Mesodermal cell (in vitro differentiated cells): ENCODE measurements around the gene NODAL. TPM values are rescaled to one million over a fixed set of nuclear protein-coding genes. Genes with fewer than 3 reads are reported as not detected.
A peak's percentile ranks its signal among the peaks of the same experiment; 100 is the strongest.
"Not testable (repeated sequence)": the region's sequence is repeated elsewhere in the genome, so short reads cannot be mapped to it uniquely, and the experiment has no call there.

Experiments used
- H3K27ac ChIP-seq: 2 replicates; pipeline ENCODE4 v1.7.0; 2013; ENCODE audit warnings: mild to moderate bottlenecking, low read depth, low read length, moderate library complexity; ENCODE audit not compliant: severe bottlenecking
- H3K36me3 ChIP-seq: 2 replicates; pipeline ENCODE4 v1.7.1; 2013; ENCODE audit warnings: mild to moderate bottlenecking, low read length, moderate library complexity; ENCODE audit not compliant: control insufficient read depth, insufficient read depth
- H3K4me1 ChIP-seq: one replicate; pipeline ENCODE4 v1.7.1; 2013; ENCODE audit warnings: mild to moderate bottlenecking, low read length; ENCODE audit not compliant: insufficient read depth, control insufficient read depth, poor library complexity, severe bottlenecking
- H3K4me3 ChIP-seq: 2 replicates; pipeline ENCODE4 v1.7.0; 2013; ENCODE audit warnings: low read length, control low read depth, mild to moderate bottlenecking; ENCODE audit not compliant: insufficient read depth, poor library complexity, severe bottlenecking; ENCODE audit errors: extremely low read depth
- H3K9me3 ChIP-seq: 2 replicates; pipeline ENCODE4 v1.7.1; 2013; ENCODE audit warnings: mild to moderate bottlenecking, low read length, moderate library complexity; ENCODE audit not compliant: control insufficient read depth
- WGBS, 2 experiments: methylation state at CpG; one replicate each; pipeline ENCODE4 v1.1.5; 2013; ENCODE audit warnings: missing lambda C conversion rate in 2 of 2; ENCODE audit not compliant: insufficient coverage in 2 of 2; 5-methylcytosine and 5-hydroxymethylcytosine counted together
- polyA plus RNA-seq, 2 experiments: library from polyadenylated mRNA; stranded (reverse); fragments of 50-300 nt; gene quantifications; one replicate each; pipeline ENCODE4 v1.2.3, GENCODE V29; 2013

Gene NODAL
- not detected for polyA plus RNA-seq (2013, experiment 1 of 2)
- 0.61 TPM for polyA plus RNA-seq (2013, experiment 2 of 2)

DNA sequence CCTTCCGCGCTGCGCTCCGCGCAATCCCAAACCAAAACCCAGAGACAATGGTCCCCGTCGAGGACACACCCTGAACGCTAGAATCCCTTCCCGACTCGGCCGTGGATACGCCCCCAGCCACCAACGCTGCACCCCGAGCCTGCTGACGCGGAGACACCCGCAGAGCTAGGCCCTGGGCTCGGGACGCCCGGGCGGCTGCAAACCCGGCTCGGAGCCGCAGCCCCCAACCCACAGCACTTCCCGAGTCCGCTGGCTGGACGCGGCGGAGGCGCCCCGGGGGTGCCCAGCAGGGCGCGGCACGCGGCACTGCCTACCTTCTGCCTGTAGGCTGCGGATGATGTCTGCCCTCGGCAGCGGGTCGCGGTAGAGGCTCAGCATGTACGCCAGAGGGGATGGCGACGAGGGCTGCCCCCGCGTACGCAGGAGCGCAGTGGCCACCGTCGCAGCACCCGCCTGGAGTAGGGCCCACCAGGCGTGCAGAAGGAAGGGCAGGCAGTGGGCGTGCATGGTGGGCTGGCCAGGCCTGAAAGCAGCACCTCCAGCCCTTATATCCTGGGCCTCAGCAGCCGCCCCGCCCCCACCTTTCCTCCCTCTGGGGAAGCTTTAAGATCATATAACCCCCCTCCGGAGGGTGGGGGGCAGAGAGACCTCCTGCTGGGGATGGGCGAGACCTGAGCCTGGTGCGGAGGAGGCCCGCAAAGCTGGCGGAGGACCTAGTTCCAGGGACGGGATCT lies at the start of gene NODAL:
Gene NODAL, minus strand, starts transcription at position 521 of the 734 bp plus-strand sequence. Its CDS starts 14 bp downstream, at position 507.
- Histone ChIP-seq H3K27ac (no peak within 1 kb of the TSS), H3K4me1 (peaks cover 5% of the 10 kb centered on the region), H3K9me3 (no peaks in the 10 kb centered on the region), H3K4me3 (peak within 1 kb of the TSS; percentile 14), H3K36me3 (no peaks in the 10 kb centered on the region)
- WGBS, 2 experiments, result 1 to 2% methylated on average over 49 of the region's 60 CpGs

DNA sequence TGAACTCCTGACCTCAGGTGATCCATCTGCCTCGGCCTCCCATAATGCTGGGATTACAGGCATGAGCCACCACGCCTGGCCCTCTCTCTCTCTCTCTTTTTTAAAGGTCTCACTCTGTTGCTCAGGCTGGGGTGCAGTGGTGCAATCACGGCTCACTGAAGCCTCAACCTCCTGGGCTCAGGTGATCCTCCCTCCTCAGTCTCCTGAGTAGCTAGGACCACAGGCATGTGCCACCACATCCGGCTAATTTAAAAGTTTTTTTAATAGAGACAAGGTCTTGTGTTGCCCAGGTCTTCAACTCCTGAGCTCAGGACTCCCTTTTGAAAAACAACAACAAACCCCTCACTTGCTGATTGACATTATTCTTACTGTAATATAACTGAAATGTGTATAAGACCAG lies 48.7 kb upstream of the NODAL start:
- Histone ChIP-seq H3K4me1 (peaks cover 20% of the 10 kb centered on the region), H3K36me3 (peaks cover 9% of the 10 kb centered on the region), H3K27ac (no peak overlapping the region), H3K9me3 (no peaks in the 10 kb centered on the region), H3K4me3 (no peak overlapping the region)
- WGBS, 2 experiments, result 84 to 92% methylated on average over 3 of the region's 4 CpGs

DNA sequence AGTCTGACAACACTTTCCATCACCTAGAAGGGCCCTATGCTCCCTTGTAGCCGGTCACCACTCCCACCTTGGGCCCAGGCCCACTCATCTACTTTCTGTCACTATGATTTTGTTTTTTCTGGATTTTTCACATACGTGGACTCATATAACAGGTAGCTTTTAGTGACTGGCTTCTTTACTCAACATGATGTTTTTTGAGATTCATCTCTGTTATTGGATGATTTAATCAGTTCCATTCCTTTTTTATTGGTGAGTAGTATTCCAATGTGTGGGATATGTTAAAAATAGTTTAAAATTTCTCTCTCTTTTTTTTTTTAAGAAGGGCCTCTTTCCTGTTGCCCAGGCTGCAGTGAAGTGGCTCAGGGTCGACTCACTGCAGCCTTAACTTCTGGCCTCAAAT lies 46.3 kb upstream of the NODAL start:
- Histone ChIP-seq H3K36me3 (peaks cover 9% of the 10 kb centered on the region), H3K27ac (no peak overlapping the region), H3K9me3 (no peaks in the 10 kb centered on the region), H3K4me3 (no peak overlapping the region), H3K4me1 (peaks cover 7% of the 10 kb centered on the region)
- WGBS, 2 experiments, result 83 to 100% methylated on average over 1 to 2 of the region's 3 CpGs

DNA sequence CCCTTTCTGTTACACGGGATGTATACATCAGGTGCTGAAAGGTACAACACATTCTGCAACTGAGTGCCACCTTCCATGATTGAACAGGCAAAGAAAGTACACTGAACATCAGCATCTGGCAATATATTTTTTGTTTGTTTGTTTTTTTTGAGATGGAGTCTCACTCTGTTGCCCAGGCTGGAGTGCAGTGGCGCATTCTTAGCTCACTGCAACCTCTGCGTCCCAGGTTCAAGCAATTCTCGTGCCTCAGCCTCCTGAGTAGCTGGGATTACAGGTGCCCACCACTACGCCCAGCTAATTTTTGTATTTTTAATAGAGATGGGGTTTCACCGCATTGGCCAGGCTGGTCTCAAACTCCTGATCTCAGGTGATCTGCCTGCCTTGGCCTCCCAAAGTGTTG lies 42.4 kb upstream of the NODAL start:
- WGBS, 2 experiments, result 87 to 92% methylated on average over 4 to 5 of the region's 6 CpGs
- H3K36me3 ChIP-seq, H3K27ac ChIP-seq, H3K9me3 ChIP-seq, H3K4me3 ChIP-seq: not testable (repeated sequence)
- peaks cover 16% of the 10 kb centered on the region for H3K4me1 ChIP-seq

DNA sequence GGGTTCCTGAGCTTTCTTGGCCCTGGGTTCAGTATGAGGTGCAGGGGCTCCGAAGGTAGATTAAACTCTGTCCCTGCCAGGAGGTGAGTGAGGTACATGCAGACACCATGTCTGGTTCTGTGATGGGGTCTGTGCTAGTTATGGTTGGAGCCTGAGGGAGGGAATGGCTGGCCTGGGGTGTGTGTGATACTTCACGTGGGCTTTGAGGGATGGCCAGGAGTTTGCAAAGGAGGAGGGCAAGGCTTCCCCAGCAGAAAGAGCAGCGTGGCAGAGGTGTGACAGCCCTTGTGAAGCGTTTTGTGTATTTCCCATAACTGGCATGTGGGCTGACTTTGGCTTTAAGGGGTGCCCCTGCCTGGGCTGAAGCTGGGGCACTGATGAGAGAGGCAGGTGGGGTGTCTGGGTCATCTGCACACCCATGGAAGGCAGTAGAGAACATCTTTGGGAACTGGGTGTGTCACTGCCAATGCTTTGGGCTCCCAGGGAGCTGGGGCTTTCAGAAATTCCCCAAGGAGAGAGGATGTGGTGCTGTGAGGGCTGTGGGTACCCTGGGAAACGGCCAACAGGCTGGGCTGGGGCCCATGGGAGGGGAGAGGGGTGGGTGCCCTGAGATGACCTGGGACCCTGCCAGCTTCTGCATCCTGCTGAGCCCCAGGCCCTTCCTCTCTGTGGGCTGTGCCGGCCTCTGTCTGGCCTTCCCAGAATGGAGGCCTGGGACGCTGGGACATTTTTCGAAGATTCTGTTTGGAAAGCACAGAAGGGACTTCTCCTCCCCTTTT lies 41.7 kb upstream of the NODAL start:
- peaks cover 16% of the 10 kb centered on the region for H3K4me1 ChIP-seq
- H3K9me3 ChIP-seq, result no peaks in the 10 kb centered on the region
- WGBS, 2 experiments, result 50 to 61% methylated on average over 8 of the region's 8 CpGs
- H3K36me3 ChIP-seq, result peaks cover 9% of the 10 kb centered on the region
- no peak overlapping the region for H3K27ac ChIP-seq
- no peak overlapping the region for H3K4me3 ChIP-seq

DNA sequence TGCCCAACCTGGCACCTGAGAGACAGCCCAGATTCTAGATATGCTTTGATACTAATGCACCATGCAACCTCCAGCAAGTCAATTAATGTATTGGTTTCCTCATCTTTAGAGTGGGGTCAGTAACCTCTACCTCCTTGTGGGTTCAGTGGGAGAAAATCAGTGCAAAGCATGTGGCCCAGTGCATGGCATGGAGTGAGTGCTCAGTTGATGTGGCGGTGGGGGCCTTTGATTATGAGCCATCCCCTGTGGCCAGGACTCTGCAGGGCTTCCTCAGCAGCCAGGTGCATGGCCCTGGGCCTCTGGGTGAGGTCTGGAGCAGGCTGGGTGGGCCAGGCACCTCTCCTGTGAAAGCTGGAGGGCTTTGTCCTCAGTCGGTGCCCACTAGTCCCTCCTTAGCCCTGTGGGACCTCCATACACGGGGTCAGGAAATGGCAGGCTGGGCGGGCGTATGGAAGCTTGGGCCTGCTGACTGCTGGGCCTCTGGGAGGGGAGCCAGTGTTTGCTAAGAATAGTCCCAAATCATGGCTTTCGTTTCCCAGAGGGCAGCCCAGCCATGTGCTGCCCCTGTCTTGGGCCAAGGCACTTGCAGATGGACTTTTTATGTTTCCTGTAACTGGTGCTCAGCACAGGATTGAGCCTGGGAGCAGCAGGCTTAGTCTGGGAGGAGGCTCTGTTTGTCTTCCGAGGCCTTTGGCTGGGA lies 40.5 kb upstream of the NODAL start:
- 81 to 87% methylated on average over 7 of the region's 7 CpGs for WGBS, 2 experiments
- Histone ChIP-seq H3K27ac (no peak overlapping the region), H3K36me3 (peaks cover 9% of the 10 kb centered on the region), H3K4me3 (no peak overlapping the region), H3K9me3 (no peaks in the 10 kb centered on the region), H3K4me1 (peaks cover 24% of the 10 kb centered on the region)

DNA sequence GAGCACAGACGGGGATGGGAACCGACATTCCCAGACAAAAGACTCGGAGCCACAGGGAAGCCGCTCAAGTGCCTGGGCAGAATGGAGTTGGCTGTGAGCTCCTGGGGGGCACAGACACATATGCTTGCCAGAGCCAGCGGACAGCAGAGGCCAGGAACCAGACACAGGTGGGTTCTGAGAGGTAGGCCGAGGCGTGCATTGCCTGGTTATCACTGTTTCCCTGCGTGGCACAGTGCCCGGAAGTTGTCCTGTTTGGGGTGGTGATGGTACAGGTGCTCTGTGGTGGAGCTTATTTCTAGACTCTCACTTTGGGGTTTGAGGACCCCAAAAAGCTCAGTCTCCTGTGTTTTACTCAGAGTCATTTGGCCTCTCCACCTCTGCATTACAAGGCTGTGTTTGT lies 39.6 kb upstream of the NODAL start:
- Histone ChIP-seq H3K4me3 (no peak overlapping the region), H3K27ac (no peak overlapping the region), H3K36me3 (peaks cover 7% of the 10 kb centered on the region), H3K9me3 (no peaks in the 10 kb centered on the region), H3K4me1 (peaks cover 24% of the 10 kb centered on the region)
- WGBS, 2 experiments, result 88 to 92% methylated on average over 6 to 9 of the region's 9 CpGs

DNA sequence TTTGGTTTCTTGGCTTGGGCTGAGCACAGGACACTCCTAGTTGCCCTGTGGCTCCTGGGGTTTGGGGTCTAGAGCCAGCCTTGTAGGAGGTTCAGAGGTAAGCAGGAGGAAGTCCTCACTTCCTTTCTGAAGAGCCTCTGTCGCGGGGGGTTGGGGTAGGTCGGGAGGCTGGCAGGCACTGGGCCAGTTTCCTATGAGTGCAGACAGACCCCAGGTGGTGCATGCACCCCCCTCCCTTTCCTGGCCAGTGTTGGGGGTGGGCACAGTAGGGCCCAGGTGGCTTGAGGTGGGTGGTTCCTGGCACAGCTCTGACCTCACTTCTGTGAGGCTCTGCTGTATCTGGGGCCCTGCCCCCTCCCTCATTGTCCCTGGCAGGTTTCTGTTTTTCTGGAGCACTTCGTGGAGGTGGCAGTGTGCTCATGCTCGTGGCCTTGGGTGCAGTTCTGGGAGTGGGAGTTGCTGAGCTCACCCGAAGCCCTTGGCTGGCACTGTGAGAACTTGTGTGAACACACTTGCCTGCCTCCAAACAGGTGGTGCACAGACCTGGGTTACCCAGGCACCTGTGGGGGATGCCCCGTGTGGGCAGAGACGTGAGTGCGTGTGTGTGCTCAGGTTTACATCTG lies 38.9 kb upstream of the NODAL start:
- Histone ChIP-seq H3K9me3 (no peaks in the 10 kb centered on the region), H3K4me1 (peaks cover 24% of the 10 kb centered on the region), H3K27ac (no peak overlapping the region), H3K4me3 (no peak overlapping the region), H3K36me3 (peaks cover under 1% of the 10 kb centered on the region)
- 69 to 78% methylated on average over 6 to 8 of the region's 9 CpGs for WGBS, 2 experiments

DNA sequence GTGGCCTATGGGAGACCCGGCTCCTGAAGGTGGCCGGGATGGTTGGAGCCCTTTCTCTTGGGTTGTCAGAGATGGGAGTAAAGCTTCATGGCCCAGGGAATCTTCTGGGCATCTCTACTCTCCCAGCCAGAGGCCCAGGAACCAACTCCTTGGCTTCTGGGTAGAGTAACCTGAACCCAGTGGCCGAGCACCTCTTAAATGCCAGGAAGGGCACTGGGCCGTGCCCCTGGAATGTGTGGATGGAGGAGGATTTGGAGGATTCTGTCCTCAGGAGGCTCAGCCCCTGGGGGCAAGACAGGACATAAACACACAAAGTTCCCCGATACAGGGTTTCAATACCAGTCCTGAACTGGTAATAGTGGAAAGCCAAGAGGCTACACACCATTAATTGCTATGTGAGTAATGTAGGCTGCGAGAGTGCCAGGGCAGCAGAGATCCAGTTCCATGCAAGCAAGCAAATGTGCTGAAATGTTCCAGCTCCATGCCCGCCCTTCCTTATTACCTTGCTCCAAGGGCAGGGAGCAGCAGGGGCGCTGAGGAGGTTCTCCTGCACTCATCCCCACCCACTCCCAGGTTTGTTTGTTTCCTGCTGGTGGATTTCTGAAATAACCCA lies 38.3 kb upstream of the NODAL start:
- Histone ChIP-seq H3K4me3 (peak overlapping the region; percentile 56), H3K9me3 (no peaks in the 10 kb centered on the region), H3K4me1 (peaks cover 24% of the 10 kb centered on the region), H3K36me3 (no peaks in the 10 kb centered on the region), H3K27ac (no peak overlapping the region)
- WGBS, 2 experiments, result 76 to 79% methylated on average over 3 to 5 of the region's 8 CpGs

DNA sequence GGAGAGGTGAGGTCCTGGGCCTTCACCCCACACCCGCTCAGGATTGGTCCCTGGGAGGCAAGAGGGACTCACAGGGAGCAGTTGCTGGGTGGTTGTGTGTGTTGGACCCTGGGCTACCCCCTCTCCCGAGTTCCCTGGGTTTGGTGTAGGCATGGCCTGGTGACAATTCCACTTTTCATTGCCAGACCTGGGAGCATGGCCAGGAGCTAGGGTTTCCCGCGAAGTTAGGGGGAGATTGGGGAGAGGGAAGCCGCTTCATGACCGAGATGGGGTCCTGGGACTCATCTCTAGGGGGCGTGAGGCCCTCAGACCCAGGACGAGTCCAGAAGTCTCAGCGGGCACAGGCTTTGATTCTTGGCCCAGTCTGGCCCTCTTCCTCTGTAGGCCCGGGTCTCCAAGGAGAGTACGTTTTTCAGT lies 37.7 kb upstream of the NODAL start:
- Histone ChIP-seq H3K36me3 (no peaks in the 10 kb centered on the region), H3K9me3 (no peaks in the 10 kb centered on the region), H3K27ac (no peak overlapping the region), H3K4me3 (peak overlapping the region; percentile 56), H3K4me1 (peaks cover 24% of the 10 kb centered on the region)
- WGBS, 2 experiments, result 25 to 27% methylated on average over 9 to 10 of the region's 11 CpGs
